ENCODE results near the gene ABCA12.

- no peak for TF ChIP-seq POLR2A (IDR thresholded peaks at IDR 0.05)
- TF ChIP-seq, protein P1, sequence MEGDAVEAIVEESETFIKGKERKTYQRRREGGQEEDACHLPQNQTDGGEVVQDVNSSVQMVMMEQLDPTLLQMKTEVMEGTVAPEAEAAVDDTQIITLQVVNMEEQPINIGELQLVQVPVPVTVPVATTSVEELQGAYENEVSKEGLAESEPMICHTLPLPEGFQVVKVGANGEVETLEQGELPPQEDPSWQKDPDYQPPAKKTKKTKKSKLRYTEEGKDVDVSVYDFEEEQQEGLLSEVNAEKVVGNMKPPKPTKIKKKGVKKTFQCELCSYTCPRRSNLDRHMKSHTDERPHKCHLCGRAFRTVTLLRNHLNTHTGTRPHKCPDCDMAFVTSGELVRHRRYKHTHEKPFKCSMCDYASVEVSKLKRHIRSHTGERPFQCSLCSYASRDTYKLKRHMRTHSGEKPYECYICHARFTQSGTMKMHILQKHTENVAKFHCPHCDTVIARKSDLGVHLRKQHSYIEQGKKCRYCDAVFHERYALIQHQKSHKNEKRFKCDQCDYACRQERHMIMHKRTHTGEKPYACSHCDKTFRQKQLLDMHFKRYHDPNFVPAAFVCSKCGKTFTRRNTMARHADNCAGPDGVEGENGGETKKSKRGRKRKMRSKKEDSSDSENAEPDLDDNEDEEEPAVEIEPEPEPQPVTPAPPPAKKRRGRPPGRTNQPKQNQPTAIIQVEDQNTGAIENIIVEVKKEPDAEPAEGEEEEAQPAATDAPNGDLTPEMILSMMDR (IDR thresholded peaks at IDR 0.05) = no peak
These were observed 143.0 kb downstream of the ABCA12 start for GRCh38 chr2:214995409-214995808.

Data from body of pancreas (tissue), 4 donors.